GM19397 (cell line): ENCODE data around the gene ARL17B.
"Not testable (repeated sequence)": the region's sequence is repeated elsewhere in the genome, so short reads cannot be mapped to it uniquely, and the experiment has no call there.

Source experiments
- ATAC-seq: cut with Tn5 transposase; IDR thresholded peaks from one replicate; pipeline ENCODE4 v1.9.1; 2021; ENCODE audit warnings: mild to moderate bottlenecking, moderate library complexity; ENCODE audit not compliant: unreplicated experiment

ARL17B gene

GRCh38 chr17:46252804-46253203, 108.8 kb downstream of the ARL17B start:
- ATAC-seq: not testable (repeated sequence)

- not testable (repeated sequence) for ATAC-seq
Observed at GRCh38 chr17:46249153-46249552, 112.4 kb downstream of the ARL17B start.

GRCh38 chr17:46244949-46245768, 116.4 kb downstream of the ARL17B start:
- not testable (repeated sequence) for ATAC-seq

- ATAC-seq: not testable (repeated sequence)
Observed at GRCh38 chr17:46244339-46244913, 117.1 kb downstream of the ARL17B start.

GRCh38 chr17:46243928-46244327, 117.6 kb downstream of the ARL17B start:
- ATAC-seq: not testable (repeated sequence)

GRCh38 chr17:46243505-46243904, 118.1 kb downstream of the ARL17B start:
- ATAC-seq: not testable (repeated sequence)

GRCh38 chr17:46231359-46231758, 130.2 kb downstream of the ARL17B start:
- not testable (repeated sequence) for ATAC-seq

GRCh38 chr17:46225274-46225794, 136.2 kb downstream of the ARL17B start:
- peak; percentile 99 for ATAC-seq

- ATAC-seq: peak; percentile 41
Observed at GRCh38 chr17:46224864-46225263, 136.7 kb downstream of the ARL17B start.
